Panc1 (cell line): Measurements from ENCODE around the gene NDUFAF8. TPM values are rescaled to one million over a fixed set of nuclear protein-coding genes. Genes with fewer than 3 reads are reported as not detected.

Source experiments
- ATAC-seq: fragments of 200-7000 bp; cut with Tn5 transposase; 2 replicates; pipeline ENCODE4 v1.9.1; 2020; ENCODE audit warnings: mild to moderate bottlenecking, moderate library complexity
- BruUV-seq: library from RNA; stranded (reverse); fragments of 400-500 nt; replicated peaks from 2 replicates; lab custom pipeline; 2021; lab: Mats Ljungman, UMichigan
- CTCF ChIA-PET: fragments of 300-600 bp; sonication (Branson Sonifier 250); formaldehyde crosslinking; loops from one replicate; lab custom pipeline; 2022; ENCODE audit warnings: antibody characterized with exemption; lab: Charles Lee
- POLR2A ChIA-PET: fragments of 300-600 bp; sonication (Branson Sonifier 250); formaldehyde crosslinking; loops from one replicate; lab custom pipeline; 2022; ENCODE audit warnings: antibody characterized with exemption; lab: Charles Lee
- DNase-seq: peaks from one replicate; pipeline ENCODE4 v3.0.0-alpha.2; 2010; ENCODE audit warnings: low read depth, low spot score
- H3K27ac ChIP-seq: 2 replicates; pipeline ENCODE4 v1.5.1; 2011; ENCODE audit warnings: mild to moderate bottlenecking, low read length, inconsistent platforms
- H3K27me3 ChIP-seq: fragments of 200-500 bp; sonication (Bioruptor generic); 2 replicates; pipeline ENCODE4 v1.6.0; 2014; ENCODE audit warnings: low read length, inconsistent platforms; ENCODE audit not compliant: control insufficient read depth, insufficient read depth
- H3K36me3 ChIP-seq: fragments of 200-500 bp; sonication (Bioruptor generic); 2 replicates; pipeline ENCODE4 v1.5.1; 2014; ENCODE audit warnings: inconsistent platforms, mild to moderate bottlenecking, low read length, moderate library complexity; ENCODE audit not compliant: control insufficient read depth, insufficient read depth
- H3K4me1 ChIP-seq: 2 replicates; pipeline ENCODE4 v1.5.1; 2011; ENCODE audit warnings: inconsistent platforms, mild to moderate bottlenecking, low read length, moderate library complexity; ENCODE audit not compliant: control insufficient read depth, insufficient read depth
- H3K4me3 ChIP-seq, 2 experiments: 2 replicates each; pipeline ENCODE4 v1.5.1; 2011 to 2012; ENCODE audit warnings: low read depth in 2 of 2, low read length in 2 of 2, mild to moderate bottlenecking in 2 of 2, inconsistent platforms in 1 of 2, moderate library complexity in 1 of 2
- H3K9me3 ChIP-seq: fragments of 200-500 bp; sonication (Bioruptor generic); 2 replicates; pipeline ENCODE4 v1.5.1; 2014; ENCODE audit warnings: low read depth, mild to moderate bottlenecking, inconsistent platforms, low read length, moderate library complexity; ENCODE audit not compliant: control insufficient read depth, insufficient read depth
- CTCF ChIP-seq: fragments of 450-650 bp; IDR thresholded peaks from 2 replicates; pipeline ENCODE4 v1.5.1; 2017; ENCODE audit warnings: mild to moderate bottlenecking
- POLR2AphosphoS5 ChIP-seq: IDR thresholded peaks from 2 replicates; pipeline ENCODE4 v1.6.1; 2012; ENCODE audit warnings: mild to moderate bottlenecking, low read depth, low read length, moderate library complexity
- REST ChIP-seq, 2 experiments: IDR thresholded peaks; 2 replicates each; pipeline ENCODE4 v1.6.1; 2011 to 2012; ENCODE audit warnings: low read depth in 2 of 2, control low read depth in 1 of 2, low read length in 1 of 2, mild to moderate bottlenecking in 1 of 2, moderate library complexity in 1 of 2; ENCODE audit not compliant: insufficient read depth in 1 of 2
- SIN3A ChIP-seq: IDR thresholded peaks from 2 replicates; pipeline ENCODE4 v1.6.1; 2012; ENCODE audit warnings: low read depth, mild to moderate bottlenecking, low read length, moderate library complexity, borderline replicate concordance; ENCODE audit not compliant: insufficient read depth
- TCF7L2 ChIP-seq: IDR thresholded peaks from 2 replicates; pipeline ENCODE4 v1.6.1; 2011; ENCODE audit warnings: mild to moderate bottlenecking, low read depth, low read length, inconsistent platforms
- in situ Hi-C: cut with HindIII; loops from 2 replicates; pipeline ENCODE4 v1.10.0; 2016; ENCODE audit warnings: low sequenced_read_pairs, low pct_unique_long_range_greater_than_20kb
- intact Hi-C: fragments of 100-400 bp; cut with micrococcal nuclease; formaldehyde crosslinking; loops from one replicate; pipeline ENCODE4 v1.10.0; 2022; ENCODE audit not compliant: unreplicated experiment
- total RNA-seq: library from RNA; stranded (reverse); gene quantifications from one replicate; pipeline ENCODE4 v1.2.1, GENCODE V29; 2021; ENCODE audit not compliant: unreplicated experiment

NDUFAF8 gene
- total RNA-seq, 1 experiment from 2014 or later, result 75.8 TPM

GRCh38 chr17:81235822-81236740, 3.0 kb upstream of the NDUFAF8 start:
- BruUV-seq, result no TSS peak
- CTCF ChIA-PET, result no interaction called here
- DNase-seq (no peak), ATAC-seq (no peak)
- intact Hi-C loops (no loop called here), in situ Hi-C loops (no loop called here)
- POLR2A ChIA-PET, result interaction anchor here (0.5 to 0.6 kb wide), 2 partner anchors 87 to 272 kb away, joined by 4 to 8 read pairs; no protein-coding TSS in a partner anchor
- Histone ChIP-seq H3K36me3 (peaks cover 11% of the 10 kb centered on the region; the same call in 1 of the 2 replicates), H3K4me3 (no peak overlapping the region), H3K4me1 (peaks cover 25% of the 10 kb centered on the region), H3K27me3 (no peaks in the 10 kb centered on the region), H3K9me3 (no peaks in the 10 kb centered on the region), H3K27ac (no peak overlapping the region)
- TF ChIP-seq SIN3A (no peak), CTCF (no peak), POLR2AphosphoS5 (no peak), TCF7L2 (no peak), REST (IDR thresholded peaks at IDR 0.05; ENCODE audit: insufficient read depth in 1 of 2, low read depth in 2 of 2, low read length in 1 of 2) (no peak)

GRCh38 chr17:81236784-81237183, 2.3 kb upstream of the NDUFAF8 start:
- H3K36me3 ChIP-seq, result peaks cover 11% of the 10 kb centered on the region; the same call in 1 of the 2 replicates
- no peaks in the 10 kb centered on the region for H3K9me3 ChIP-seq
- in situ Hi-C loops (no loop called here), intact Hi-C loops (no loop called here)
- H3K4me1 ChIP-seq, result peaks cover 26% of the 10 kb centered on the region
- no peaks in the 10 kb centered on the region for H3K27me3 ChIP-seq
- no peak overlapping the region for H3K27ac ChIP-seq
- CTCF ChIA-PET, result no interaction called here
- no peak for TF ChIP-seq SIN3A
- TF ChIP-seq CTCF, result no peak
- no peak for TF ChIP-seq POLR2AphosphoS5
- TF ChIP-seq REST (IDR thresholded peaks at IDR 0.05; ENCODE audit: insufficient read depth in 1 of 2, low read depth in 2 of 2, low read length in 1 of 2), result no peak
- no peak for TF ChIP-seq TCF7L2
- ATAC-seq (no peak), DNase-seq (no peak)
- BruUV-seq, result no TSS peak
- no peak overlapping the region for H3K4me3 ChIP-seq
- POLR2A ChIA-PET, result no interaction called here
